ENCODE data around the gene AMZ1. TPM values are rescaled to one million over a fixed set of nuclear protein-coding genes. Genes with fewer than 3 reads are reported as not detected.
"Not testable (repeated sequence)": the region's sequence is repeated elsewhere in the genome, so short reads cannot be mapped to it uniquely, and the experiment has no call there.

AMZ1 gene
- total RNA-seq, 1 donor from 2014 or later: 0.05 TPM

DNA sequence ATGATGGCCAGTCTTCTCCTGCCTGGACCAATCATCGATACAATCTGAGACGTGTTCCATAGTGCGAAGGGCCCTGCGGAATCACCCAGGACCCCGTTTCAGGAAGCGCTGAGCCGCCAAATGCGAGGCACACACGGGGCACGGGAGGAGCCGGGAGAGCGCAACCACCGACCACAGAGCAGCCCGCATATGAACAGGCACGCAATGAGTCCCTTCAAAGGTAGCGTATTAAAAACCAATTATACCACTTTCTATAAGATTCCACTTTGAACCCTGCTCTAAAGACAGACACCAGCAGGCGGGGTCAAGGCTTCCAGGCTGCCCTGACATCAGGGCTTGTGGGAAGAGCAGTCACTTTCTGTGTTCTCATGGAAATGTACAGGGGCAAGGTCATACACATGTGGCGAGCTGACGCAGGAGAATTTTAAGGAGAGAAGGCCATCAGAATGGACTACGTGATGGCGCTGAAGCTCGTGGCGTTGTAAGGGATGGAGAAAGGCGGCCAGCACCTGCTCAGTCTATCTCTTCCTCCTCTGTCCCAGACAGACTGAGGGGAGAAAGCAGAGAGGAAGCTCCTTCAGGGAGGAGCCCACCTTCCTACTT is 46.2 kb downstream of the AMZ1 start:
- ATAC-seq (no peak), DNase-seq (no peak)
- intact Hi-C loops (cut with micrococcal nuclease): no loop called here

DNA sequence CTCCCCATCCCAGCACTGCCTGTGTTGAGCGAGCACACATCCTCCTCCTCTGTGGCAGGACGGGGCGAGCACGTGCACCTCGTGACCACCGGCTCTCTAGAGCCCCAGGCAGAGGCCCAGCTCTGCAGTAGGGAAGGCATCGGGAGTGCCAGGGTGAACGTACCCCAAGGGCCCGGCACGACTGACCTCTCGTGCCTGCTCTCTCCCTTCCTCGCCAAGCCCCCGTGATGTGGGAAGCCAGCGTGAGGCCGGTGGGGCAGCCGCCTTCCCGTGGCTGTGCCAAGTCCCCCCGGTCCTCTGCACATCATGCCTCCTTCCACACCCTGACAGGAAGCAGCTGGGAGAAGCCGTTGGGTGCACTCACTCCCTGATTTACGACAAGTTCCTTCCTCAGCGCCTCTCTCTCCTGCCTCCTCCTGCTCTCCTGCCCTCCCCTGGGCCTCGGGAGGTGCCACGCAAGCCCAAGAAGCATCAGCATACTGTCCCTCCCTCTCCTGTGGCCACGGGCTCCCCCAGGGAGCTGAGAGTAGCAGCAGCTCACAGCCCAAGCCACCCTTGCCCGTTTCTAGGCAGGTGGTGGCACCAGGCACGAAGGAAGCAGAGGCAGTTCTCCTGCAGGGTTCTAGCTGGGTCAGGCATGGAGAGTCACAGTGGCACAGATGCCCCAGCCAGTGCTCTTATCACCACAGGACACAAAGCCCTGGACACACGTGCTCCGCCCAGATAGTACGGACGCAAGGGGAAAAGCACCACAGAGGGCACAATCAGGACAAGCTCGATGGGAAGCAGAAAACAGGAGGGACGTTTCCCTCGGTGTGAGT is 47.0 kb downstream of the AMZ1 start:
- DNase-seq (peak; percentile 70), ATAC-seq (peak; percentile 73)
- intact Hi-C loops (cut with micrococcal nuclease): no loop called here

DNA sequence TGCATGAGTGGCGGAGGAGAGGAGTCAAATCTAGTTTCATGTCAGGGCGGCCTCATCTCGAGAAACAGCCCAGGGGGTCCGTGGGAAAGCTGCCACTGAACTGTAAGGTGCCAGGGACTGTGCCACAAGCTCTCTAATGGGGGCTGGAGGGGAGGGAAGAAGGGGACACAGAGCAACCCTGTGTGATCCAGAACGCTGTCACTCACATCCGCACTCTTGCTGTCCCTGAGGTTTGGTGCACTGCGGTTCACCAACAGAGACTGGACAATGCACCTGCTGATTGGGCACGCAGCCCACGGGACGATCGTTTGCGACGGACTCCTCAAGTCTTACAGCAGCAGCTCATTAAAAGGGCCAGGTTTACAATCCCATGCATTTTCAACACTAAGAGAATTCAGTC is 47.7 kb downstream of the AMZ1 start:
- intact Hi-C loops (cut with micrococcal nuclease): no loop called here
- ATAC-seq: no peak
- no peak for DNase-seq

DNA sequence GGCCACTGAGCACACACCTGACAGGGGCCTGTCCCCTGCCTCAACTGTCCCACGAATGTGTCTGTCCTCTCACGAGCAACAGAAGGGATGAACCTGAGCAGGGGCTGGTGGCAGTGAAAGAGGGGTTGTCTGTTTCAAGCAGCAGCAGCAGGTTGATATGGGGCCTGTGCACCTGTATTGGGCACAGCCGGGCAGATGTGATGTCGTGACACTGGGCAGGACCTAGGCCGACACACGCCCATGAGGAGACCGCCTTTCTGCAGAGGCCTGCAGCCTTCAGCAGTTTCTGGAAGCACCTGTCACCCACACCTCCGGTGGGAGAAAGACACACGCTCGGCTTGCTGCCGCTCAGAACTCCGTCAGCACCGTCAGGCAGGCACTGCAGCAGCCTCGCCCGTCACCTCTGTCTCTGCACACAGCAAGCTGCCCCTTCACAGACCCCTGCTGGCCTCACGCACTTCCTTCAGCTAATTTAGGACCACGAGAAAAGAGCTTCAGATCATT is 48.5 kb downstream of the AMZ1 start:
- DNase-seq (peak; percentile 37), ATAC-seq (no peak)
- intact Hi-C loops (cut with micrococcal nuclease): no loop called here

DNA sequence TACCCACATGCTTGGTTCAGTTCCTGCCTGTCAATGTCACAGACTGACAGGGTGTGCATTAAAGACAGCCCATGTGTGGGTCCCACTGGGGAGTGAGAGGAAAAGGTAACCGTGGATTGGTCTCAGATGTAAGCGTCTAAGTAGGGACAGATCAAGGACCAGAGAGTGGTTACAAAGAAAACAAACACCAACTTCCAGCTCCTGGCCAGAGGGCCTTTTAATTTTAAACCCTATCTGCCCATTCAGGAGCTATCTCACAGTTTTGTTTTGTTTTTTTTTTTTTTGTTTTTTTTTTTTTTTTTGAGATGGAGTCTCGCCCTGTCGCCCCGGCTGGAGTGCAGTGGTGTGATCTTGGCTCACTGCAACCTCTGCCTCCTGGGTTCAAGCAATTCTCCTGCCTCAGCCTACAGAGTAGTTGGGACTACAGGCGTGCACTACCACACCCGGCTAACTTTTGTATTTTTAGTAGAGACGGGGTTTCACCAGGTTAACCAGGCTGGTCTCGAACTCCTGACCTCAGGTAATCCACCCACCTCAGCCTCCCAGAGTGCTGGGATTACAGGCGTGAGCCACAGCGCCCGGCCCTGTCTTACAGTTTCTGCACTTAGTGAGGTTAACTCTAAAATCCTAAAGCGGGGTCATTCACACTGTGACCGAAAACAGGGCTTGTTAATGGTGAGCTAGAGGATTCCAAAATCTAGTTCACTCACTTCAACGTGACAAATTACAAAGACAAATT is 49.2 kb downstream of the AMZ1 start:
- intact Hi-C loops (cut with micrococcal nuclease); ATAC-seq; DNase-seq: not testable (repeated sequence)

DNA sequence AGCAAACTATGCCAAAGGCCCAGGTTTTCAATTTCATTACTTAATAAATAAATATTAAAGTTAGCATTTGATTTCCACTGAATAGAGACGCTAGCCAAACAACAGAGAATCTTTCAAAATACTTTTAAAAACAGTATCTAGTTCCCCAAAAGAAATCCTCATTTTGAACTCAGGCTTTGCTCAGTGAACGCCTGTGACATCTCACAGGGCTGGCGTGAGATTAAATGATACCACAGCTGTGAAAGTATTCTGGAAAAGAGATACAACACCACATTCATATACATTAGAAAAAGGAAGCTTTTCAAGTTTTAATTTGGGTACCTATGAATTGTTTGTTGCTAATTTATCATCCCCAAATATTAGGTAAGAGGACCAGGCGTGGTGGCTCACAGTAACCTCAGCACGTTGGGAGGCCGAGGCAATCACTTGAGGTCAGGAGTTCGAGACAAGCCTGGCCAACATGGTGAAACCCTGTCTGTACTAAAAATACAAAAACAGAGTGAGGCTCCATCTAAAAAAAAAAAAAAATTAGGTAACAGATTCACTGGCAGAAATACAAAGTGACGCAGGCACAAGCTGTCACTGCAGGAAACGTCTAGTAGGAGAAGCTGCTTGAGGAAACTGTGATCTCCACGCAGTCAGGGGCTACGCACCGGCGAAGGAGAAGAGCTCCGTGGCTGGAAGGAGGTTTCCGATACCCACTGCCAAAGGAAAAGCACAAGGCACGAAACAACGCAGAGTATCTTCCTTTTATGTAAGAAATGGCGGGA is 50.0 kb downstream of the AMZ1 start:
- peak; percentile 16 for ATAC-seq
- DNase-seq: peak; percentile 44
- intact Hi-C loops (cut with micrococcal nuclease): no loop called here

DNA sequence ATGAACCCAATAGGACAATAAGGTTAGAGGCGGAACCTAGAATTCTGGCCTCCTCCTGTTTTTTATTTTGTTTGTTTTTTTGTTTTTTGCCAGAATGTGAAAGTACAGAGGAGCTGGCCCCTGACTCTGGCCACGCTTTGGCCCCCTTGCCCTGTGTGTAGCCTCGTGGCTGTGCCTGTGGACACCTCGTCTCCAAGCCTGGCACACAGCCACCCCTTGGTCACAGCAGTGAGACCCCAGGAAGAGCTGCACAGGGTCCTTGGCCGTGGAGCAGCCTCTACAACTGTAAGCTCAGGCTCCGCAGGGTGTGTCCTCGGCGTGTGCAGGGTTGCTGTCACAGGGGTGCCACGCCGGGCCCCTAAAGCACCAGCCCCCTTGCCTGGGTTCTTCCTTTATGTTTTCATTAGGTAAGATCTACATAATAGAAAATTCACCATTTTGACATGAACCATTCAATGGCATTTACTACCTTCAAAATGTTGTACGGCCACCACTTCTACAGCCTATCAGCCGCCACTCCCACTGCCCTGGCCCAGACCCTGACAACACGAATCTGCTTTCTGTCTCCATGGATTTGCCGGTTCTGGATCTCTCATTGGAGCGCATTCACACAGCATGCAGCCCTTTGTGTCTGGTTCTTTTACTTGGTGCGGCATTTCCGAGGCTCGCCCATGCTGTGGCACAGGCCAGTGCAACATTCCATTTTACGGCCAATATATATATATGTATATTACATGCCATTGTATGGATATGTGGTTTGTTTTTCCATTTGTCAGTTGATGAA is 51.0 kb downstream of the AMZ1 start:
- DNase-seq (peak; percentile 40), ATAC-seq (no peak)
- intact Hi-C loops (cut with micrococcal nuclease): no loop called here

DNA sequence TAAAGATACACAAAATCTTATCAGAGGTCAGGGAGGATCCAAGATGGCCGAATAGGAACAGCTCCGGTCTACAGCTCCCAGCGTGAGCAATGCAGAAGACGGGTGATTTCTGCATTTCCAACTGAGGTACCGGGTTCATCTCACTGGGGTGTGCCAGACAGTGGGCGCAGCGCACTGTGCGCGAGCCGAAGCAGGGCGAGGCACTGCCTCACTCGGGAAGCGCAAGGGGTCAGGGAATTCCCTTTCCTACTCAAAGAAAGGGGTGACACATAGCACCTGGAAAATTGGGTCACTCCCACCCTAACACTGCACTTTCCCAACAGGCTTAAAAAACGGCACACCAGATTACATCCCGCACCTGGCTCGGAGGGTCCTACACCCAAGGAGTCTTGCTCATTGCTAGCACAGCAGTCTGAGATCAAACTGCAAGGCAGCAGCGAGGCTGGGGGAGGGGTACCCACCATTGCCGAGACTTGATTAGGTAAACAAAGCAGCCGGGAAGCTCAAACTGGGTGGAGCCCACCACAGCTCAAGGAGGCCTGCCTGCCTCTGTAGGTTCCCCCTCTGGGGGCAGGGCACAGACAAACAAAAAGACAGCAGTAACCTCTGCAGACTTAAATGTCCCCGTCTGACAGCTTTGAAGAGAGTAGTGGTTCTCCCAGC is 55.7 kb downstream of the AMZ1 start:
- intact Hi-C loops (cut with micrococcal nuclease); ATAC-seq; DNase-seq: not testable (repeated sequence)

DNA sequence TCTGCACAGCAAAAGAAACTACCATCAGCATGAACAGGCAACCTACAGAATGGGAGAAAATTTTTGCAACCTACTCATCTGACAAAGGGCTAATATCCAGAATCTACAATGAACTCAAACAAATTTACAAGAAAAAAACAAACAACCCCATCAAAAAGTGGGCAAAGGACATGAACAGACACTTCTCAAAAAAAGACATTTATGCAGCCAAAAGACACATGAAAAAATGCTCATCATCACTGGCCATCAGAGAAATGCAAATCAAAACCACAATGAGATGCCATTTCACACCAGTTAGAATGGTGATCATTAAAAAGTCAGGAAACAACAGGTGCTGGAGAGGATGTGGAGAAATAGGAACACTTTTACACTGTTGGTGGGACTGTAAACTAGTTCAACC is 60.7 kb downstream of the AMZ1 start:
- DNase-seq; intact Hi-C loops (cut with micrococcal nuclease); ATAC-seq: not testable (repeated sequence)

DNA sequence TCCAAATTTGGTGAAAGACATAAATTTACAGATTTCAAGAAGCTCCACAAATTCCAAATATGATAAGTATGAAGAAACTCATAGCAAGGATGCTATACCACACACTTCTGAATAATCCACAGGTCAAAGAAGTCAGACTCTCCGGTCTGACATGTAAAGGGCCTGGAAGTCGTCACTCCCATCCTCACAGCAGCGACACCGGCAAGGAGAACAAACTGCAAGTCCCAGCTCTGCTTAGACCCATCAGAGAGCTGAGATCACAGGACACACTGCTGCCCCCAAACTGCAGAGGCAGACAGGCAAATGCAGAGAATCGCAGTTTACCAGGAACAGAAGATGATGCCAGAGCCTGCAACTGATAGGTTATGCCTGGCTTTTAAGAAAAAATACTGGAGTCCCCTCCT is 62.0 kb downstream of the AMZ1 start:
- DNase-seq: no peak
- ATAC-seq: peak; percentile 58
- intact Hi-C loops (cut with micrococcal nuclease): no loop called here

DNA sequence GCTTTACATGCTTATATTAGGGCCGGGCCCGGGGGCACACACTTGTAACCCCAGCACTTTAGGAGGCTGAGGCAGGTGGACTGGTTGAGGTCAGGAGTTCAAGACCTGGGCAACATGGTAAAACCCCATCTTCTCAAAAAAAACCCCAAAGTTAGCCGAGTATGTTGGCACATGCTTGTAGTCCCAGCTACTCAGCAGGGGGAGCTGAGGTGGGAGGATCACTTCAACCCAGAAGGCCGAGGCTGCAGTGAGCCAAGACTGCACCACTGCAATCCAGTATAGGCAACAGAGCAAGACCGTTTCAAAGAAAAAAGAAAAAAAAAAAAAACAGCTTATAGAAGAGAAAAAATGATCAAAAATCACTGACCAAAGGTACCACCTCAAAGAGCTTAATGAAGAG is 63.1 kb downstream of the AMZ1 start:
- ATAC-seq: peak; percentile 57
- intact Hi-C loops (cut with micrococcal nuclease): no loop called here

DNA sequence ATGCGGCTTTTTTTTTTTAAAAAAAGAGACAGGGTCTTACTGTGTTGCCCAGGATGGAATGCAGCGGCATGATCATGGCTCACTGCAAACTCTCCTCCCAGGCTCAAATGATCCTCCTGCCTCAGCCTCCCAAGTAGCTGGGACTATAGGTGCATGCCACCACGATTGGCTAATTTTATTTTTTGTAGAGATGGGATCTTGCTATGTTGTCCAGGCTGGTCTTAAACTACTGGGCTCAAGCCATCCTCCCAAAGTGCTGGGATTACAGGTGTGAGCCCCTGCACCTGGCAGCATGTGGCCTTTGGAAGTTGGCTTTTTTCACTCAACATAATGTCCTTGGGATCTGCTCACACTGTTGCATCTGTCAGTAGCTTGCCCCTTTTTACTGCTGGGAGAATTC is 65.1 kb downstream of the AMZ1 start:
- intact Hi-C loops (cut with micrococcal nuclease): no loop called here
- DNase-seq: no peak
- ATAC-seq: no peak

More for the DNA sequence above, 63.1 kb downstream of the AMZ1 start:
- no peak for DNase-seq

DNA sequence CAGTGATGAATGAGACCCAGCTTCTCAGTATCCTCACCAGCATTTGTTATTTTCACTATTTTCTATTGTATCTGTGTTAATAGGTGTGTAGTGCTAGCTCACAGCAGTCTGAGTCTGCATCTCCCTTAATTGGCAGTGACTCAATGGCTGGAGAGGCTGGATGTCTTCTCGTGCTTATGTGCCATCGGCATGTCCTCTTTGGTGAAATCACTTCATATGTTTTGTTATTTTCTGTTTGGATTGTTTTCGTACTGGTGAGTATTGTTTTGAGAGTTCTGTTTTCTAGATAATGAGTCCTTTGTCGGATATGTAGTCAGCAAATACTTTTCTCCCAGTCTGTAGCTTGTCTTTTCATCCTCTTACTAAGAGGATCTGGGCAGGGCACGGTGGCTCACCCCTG is 66.1 kb downstream of the AMZ1 start:
- intact Hi-C loops (cut with micrococcal nuclease): no loop called here
- DNase-seq (no peak), ATAC-seq (no peak)

DNA sequence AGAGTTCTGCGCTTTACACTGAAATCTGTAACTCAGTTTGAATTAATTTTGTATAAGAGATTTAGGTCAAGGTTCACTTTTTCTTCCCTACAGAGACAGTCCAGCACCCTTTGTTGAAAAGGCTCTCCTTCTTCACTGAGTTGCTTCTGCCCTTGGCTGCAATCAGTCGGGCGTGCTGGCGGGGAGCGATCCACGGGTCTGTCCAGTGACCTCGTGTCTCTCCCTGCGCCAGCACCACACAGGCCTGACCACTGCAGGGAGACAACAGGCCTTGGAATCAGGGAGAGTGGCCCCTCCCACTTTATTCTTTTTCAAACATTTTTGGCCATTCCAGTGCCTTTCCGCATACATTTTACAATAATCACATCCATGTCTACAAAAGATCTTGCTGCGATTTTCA is 66.9 kb downstream of the AMZ1 start:
- intact Hi-C loops (cut with micrococcal nuclease): no loop called here
- no peak for DNase-seq
- no peak for ATAC-seq

DNA sequence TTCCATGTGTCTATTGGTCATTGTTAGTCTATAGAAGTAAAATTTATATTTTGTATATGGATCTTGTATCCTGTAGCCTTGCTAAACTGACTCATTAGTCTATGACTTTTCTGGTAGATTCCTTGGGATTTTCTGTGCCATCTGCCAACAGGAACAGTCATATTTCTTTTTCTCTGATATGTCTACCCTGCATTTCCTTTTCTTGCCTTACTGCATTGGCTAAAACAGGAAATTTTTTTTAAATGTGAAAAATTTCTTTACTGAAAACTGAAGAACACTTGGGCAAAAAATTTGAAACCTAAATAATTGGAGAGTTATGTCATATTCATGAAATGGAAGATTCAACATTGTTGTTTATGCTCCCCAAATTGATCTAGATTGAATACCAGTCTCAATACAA is 67.5 kb downstream of the AMZ1 start:
- intact Hi-C loops (cut with micrococcal nuclease): no loop called here
- ATAC-seq: no peak

DNA sequence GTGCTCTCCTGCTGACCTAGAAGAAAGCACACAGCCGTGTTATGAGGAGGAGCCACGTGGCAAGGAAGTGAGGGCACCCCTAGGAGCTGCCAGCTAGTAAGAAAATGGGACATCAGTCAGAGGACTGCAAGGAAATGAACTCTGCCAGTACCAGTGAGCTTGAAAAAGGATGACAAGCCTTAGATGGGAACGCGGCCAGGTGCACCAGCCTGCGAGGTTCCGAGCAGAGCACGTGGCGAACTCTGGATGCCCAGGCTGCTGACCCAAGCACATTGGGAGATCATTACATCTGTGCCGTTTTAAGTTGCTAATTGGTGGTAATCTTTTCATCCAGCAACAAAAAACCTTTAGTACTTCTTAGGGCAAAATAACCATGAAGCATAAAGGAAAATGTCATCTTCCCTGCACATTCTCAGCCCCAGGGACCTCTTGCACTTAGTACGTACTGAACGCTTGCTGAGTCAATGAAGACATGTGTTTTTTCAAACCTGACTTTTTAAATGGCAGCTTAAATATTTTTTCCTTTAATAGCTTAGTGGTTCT is 69.4 kb downstream of the AMZ1 start:
- DNase-seq: peak; percentile 62
- intact Hi-C loops (cut with micrococcal nuclease): no loop called here
- peak; percentile 5 for ATAC-seq

More for the DNA sequence above, 67.5 kb downstream of the AMZ1 start:
- no peak for DNase-seq

DNA sequence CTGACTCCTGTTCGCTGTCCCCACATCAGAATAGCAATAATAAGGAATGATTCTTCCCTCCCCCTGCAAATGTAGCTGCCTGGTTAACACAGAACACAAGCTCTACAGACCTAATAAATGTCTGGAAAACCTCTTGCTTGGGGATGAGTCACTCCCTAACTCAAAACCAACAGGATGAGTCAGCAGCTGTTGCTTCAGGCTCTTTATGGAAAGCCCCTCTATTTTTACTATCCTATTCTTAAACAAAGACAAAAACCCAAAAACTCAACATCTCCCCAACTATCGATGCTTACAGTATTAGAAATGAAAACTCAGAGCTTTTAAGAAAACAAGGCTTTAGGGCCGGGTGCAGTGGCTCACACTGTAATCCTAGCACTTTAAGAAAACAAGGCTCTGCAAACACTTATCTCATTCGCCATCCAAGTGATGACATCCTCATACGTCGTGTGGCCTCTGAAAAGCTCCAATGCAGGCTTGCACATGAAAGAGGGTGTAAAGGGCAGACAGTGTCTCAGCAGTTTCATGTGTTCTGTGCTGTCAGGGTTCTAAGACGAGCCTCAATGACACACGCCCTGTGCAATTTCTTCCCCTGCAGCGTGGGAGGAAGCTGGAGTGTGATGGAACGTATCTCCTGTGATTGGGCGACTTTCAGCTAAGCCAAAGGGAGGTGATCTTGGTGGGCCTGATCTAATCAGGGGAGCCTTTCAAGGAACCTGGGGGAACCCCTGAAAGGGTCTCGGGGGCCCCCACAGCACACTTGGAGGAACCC is 70.1 kb downstream of the AMZ1 start:
- DNase-seq (no peak), ATAC-seq (peak; percentile 44)
- intact Hi-C loops (cut with micrococcal nuclease): no loop called here
